OCI-LY7 (cell line): ENCODE measurements around the gene TK1.

Experiments used
- EZH2phosphoT487 ChIP-seq: fragments of 200-600 bp; sonication (generic); IDR thresholded peaks from 2 replicates; pipeline ENCODE4 v1.6.1; 2018; ENCODE audit warnings: low read depth, borderline replicate concordance, mild to moderate bottlenecking, mixed run types, antibody characterized with exemption, low read length, moderate library complexity, mixed read lengths
- TF ChIP-seq, protein P1 (sequence below): fragments of 200-600 bp; sonication (generic); conservative IDR thresholded peaks from 2 replicates; pipeline ENCODE4 v1.5.1; 2014; ENCODE audit warnings: mild to moderate bottlenecking, antibody characterized with exemption, low read length, moderate library complexity, mixed read lengths

GRCh38 chr17:78132084-78132676, 54.7 kb downstream of the TK1 start:
- TF ChIP-seq, protein P1, sequence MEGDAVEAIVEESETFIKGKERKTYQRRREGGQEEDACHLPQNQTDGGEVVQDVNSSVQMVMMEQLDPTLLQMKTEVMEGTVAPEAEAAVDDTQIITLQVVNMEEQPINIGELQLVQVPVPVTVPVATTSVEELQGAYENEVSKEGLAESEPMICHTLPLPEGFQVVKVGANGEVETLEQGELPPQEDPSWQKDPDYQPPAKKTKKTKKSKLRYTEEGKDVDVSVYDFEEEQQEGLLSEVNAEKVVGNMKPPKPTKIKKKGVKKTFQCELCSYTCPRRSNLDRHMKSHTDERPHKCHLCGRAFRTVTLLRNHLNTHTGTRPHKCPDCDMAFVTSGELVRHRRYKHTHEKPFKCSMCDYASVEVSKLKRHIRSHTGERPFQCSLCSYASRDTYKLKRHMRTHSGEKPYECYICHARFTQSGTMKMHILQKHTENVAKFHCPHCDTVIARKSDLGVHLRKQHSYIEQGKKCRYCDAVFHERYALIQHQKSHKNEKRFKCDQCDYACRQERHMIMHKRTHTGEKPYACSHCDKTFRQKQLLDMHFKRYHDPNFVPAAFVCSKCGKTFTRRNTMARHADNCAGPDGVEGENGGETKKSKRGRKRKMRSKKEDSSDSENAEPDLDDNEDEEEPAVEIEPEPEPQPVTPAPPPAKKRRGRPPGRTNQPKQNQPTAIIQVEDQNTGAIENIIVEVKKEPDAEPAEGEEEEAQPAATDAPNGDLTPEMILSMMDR: peak; percentile 30; the same call in 1 of the 2 replicates
- no peak for TF ChIP-seq EZH2phosphoT487
